ENCODE results near the gene RNF183.

The RNF183 gene

DNA sequence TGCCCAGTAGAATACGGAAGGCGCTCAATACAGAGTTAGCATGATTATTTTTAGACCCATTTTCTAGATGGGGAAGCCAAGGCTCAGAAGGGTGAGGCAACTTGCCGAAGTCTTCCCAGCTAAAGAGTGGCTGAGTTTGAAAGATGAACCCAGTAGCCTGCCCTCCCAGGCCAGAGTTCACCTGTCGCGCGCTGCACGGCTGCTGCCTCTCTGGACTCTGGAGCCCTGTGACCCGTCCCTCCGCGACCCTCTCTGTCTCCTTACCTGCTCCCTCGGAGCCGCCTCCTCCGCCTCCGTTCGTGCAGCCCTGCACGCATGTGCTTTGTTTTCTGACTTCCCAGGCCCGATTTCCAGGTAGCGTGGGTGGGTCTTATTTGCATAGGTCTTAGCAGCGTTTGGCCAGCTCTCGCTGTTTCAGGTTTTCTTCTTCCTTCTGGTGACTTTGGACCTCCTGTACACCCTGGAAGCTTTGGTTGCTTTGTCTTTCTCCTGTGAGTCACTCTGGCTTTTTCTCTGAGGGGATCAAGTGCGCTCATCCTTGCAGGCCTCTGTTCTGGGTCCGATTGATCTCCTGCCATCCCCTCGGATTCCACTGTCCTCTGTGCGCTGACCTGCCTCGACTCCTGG, at the start of gene RNF183:
TSS of gene RNF183 (minus strand) at position 585 of the 627 bp plus-strand sequence. CDS start 5,192 bp downstream, outside the sequence.
- peak; percentile 55 for DNase-seq

GRCh38 chr9:113352411-113352810, 49.2 kb upstream of the RNF183 start:
- no peak for DNase-seq

DNA sequence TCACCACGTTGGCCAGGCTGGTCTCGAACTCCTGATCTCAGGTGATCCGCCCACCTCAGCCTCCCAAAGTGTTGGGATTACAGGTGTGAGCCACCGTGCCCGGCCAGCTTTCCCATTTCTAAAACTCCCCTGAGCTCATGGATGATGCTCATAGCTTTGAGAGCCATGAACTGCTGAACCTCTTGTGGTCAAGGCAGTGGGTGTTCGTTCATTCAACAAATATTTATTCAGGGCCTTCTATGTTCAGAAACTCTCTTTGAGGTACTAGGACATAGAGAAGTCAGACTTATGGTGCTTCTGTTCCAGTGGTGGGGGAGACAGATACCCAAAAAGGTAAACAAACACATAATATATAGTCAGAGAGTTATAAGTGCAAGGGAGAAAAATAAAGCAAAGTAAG, 48.8 kb upstream of the RNF183 start:
- no peak for DNase-seq

GRCh38 chr9:113350937-113351336, 47.8 kb upstream of the RNF183 start:
- no peak for DNase-seq

DNA sequence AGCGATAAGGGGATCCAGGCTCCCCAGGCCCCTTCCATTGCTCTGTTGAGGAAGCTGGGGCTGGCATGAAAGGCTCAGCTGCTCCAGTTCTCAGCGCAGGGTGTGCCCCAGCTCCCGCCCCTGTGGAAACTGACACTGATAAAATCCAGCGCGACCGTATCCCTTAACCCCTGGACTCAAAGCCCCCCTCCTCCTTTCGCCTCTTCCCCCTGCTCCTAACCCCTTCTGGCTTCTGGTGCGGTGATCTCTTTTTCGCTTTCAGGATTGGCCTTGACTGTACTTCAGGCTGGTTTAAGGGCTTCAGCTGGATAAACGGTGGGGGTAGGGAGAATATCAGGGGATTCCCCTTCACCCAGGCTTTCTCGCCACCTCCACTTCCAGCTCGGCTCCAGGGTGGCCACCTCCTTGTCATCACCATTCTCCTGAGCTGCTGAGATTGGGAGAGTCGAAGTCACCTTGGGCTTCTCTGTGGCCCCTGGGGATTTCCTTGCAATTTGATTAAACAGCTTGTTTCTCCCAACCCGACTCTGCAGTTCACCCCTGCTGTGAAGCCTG, 47.0 kb upstream of the RNF183 start:
- no peak for DNase-seq

GRCh38 chr9:113349445-113350094, 46.4 kb upstream of the RNF183 start, which contains the start of gene BSPRY:
BSPRY (plus strand) TSS chr9:113349541; CDS start chr9:113349580, 39 bp downstream.
- DNase-seq, result no peak

GRCh38 chr9:113349066-113349444, 45.9 kb upstream of the RNF183 start:
- DNase-seq, result no peak

DNA sequence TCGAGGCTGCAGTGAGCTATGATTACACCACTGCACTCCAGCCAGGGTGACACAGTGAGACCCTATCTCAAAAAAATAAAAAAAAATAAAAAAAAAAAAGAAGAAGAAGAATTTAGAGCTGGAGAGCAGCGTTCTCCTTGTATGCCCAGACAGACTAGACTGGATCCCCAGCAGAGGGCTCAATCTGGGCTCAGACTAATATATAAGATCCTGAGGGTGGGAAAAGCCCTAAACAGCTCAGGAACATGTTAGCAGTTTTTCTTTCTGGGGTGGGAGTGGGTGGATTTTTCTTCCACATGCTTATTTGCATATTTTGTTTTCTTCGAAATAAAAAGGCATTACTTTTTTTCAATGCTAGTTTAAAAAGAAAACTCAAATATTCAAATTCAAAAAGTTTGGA, 45.3 kb upstream of the RNF183 start:
- no peak for DNase-seq

- DNase-seq, result no peak
These were observed 42.5 kb upstream of the RNF183 start for GRCh38 chr9:113345671-113346070.

GRCh38 chr9:113345190-113345589, 42.0 kb upstream of the RNF183 start:
- no peak for DNase-seq

- no peak for DNase-seq
These were observed 40.6 kb upstream of the RNF183 start for GRCh38 chr9:113343732-113344231.

DNA sequence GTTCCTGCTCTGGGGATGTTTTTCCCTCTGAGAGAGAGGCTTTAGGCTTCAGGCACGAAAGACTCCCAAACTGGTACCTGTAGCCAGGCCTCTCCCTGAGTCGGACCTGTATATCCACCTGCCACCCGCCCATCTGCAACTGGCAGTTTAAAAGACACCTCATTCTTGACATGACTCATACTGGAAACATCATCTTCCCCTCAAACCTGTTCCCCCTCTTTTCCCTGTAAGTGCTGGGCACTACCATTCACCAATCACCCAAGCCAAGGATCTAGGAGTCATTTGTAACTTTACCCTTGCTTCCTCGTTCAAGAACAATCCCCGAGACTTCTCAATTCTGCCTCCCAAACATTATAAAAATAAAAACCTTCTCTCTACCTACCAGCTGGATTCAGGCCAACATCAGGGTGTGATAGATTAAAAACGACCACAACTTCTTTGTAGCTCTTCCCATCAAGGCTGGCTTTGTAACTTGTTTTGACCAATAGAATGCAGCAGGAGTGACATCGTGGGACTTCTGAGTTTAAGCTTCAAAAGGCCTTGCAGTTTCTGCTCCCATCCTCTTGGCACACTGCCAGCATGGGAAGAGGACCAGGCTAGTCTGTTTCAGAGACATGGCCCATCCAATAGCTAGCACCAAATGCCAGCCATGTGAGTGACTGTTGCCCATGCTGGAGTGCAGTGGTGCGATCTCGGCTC, 38.7 kb upstream of the RNF183 start:
- DNase-seq, result no peak

DNA sequence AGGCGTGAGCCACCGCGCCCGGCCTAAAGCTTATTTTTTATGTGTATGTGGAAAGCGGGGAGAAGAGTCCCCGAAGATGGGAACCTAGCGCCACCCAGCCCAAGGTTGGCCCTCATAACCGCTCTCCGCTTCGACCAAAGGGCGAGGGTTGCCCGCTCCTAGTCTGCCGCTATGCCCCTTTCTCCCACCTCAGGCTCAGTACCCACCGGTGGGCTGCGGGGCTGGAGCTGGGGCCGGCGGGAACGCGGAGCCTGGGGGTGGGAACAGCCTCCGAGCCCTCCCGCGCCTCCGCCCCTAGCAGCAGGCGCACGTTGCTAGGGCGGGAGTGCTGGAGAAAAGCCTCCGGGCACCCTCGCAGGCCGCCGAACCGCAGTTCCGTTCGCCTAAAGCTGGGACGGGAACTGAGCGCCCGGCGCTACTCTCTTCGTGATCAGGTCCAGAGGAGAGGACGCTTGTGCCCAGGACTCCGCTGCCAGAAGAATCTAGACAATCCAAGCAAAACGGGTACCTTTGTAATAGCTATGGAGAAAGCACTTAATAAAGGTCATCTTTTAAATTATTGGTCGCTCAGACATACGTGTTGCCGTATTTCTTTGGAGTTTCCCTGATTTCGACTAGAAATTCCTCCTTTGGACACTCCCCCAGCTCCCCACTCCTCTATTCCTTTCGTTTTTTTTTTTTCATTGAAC, 37.0 kb upstream of the RNF183 start, which contains the start of gene WDR31:
TSS of gene WDR31 (minus strand) at position 265 of the 689 bp plus-strand sequence. CDS start 8,253 bp downstream, outside the sequence.
- peak; percentile 78 for DNase-seq

DNA sequence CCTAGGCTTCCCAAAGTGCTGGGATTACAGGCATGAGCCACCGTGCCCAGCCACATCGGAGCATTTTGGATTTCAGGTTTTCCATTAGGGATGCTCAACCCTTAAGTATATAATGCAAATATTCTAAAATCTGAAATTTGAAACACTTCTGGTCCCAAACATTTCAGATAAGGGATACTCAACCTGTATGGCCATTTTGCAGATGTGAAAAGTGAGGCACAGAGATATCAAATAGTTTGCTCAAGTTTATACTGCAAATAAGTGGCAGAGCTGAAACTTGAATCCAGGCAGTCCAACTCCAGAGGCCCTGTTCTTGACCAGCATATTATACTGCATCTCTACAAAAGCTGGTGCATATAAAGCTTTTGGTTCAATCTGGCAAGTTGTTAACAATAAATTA, 34.5 kb upstream of the RNF183 start:
- DNase-seq, result no peak

DNA sequence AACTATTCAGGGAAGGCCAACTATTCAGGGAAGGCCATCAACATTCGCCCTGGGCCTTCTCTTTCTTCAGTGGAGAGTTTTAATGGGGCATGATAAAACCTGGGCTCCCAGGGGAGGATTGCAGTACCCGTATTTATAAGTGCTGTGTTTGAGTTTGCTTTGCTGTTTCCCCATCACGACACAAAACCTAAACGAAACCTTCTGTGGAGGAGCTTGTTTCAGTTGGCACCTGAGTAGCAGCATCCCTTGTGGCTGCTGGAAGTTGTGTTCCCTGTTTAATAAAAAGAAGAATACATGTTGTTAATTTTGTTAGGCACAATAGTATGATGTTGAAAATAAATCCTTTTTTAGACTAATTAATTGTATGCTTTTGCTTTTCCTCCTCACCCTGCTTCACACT, 28.6 kb upstream of the RNF183 start:
- DNase-seq, result no peak

GRCh38 chr9:113328045-113328782, 25.0 kb upstream of the RNF183 start:
- no peak for DNase-seq

DNA sequence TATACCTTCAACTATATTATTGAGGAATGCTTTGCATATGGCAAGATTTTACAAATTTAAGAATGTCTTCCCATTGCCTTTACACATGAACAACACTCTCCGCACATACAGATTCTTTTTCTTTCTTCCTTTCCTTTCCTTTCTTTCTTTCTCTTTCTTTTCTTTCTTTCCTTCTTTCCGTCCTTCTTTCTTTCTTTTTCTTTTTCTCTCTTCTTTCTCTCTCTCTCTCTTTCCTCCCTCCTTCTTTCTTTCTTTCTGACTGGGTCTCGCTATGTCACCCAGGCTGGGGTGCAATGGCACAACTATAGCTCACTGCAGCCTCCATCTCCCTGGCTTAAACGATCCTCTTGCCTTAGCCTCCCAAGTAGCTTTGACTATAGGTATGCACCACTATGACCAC, 23.1 kb upstream of the RNF183 start:
- no peak for DNase-seq

GRCh38 chr9:113322671-113323070, 19.5 kb upstream of the RNF183 start:
- DNase-seq, result no peak

DNA sequence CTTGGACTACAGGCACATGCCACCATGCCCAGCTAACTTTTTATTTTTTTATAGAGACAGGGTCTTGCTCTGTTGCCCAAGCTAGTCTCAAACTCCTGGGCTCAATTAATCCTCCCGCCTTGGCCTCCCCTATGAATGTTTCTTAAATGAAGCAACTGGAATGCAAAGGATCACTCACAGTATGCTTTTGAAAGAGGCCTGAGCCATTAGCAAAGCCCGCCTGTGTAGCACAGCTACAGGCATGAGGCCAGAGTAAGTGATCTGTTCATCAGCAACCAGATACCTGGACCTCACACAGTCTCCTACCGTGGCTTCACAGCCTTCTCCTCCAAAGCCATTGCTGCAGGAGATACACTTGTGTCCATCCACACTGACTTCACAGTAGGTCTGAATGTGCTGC, 16.9 kb upstream of the RNF183 start:
- no peak for DNase-seq

GRCh38 chr9:113319054-113319453, 15.9 kb upstream of the RNF183 start:
- no peak for DNase-seq

GRCh38 chr9:113317777-113318176, 14.6 kb upstream of the RNF183 start:
- DNase-seq, result no peak

DNA sequence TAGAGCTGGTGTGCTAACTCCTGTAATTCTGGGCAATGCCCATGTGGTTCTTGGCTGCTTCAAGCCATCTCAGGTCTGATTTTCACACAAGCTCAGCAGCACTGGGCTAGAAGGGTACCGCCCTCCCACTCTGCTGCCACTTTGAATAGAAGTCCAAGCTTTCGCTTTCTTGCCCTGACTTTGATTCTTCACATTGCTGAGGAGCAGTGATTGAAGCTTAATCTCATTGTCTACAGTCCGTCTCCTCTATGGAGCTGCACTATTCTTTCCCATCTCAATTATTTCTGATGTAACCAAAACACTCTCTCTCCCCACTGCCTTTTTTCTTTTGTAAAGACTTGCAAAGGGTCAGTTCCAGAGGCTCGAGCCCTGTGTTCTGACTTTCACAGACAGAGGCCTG, 12.9 kb upstream of the RNF183 start:
- no peak for DNase-seq
